Natural killer cell (primary cell): ENCODE data around the gene ST6GALNAC1. TPM values are rescaled to one million over a fixed set of nuclear protein-coding genes. Genes with fewer than 3 reads are reported as not detected.
"Not testable (repeated sequence)": the region's sequence is repeated elsewhere in the genome, so short reads cannot be mapped to it uniquely, and the experiment has no call there.

Experiments used
- ATAC-seq, 3 donors: fragments of 150-1000 bp in 2 of 3; fragments of 200-7000 bp in 1 of 3; cut with Tn5 transposase; 1 replicate in 1 of 3; 2 replicates in 2 of 3; pipeline ENCODE4 v1.10.0; 2021; ENCODE audit warnings: mild to moderate bottlenecking in 2 of 3, moderate library complexity in 2 of 3
- DNase-seq, 2 donors: peaks; one replicate each; pipeline versions ENCODE4 v3.0.0 to v3.0.0-alpha.2; 2013 to 2021; ENCODE audit warnings: mixed read lengths in 1 of 2
- H3K27ac ChIP-seq: one replicate; pipeline ENCODE4 v1.5.1; 2013; ENCODE audit warnings: mild to moderate bottlenecking, low read length
- H3K27me3 ChIP-seq: one replicate; pipeline ENCODE4 v1.6.1; 2013; ENCODE audit warnings: low read length; ENCODE audit not compliant: control insufficient read depth, insufficient read depth
- H3K36me3 ChIP-seq: one replicate; pipeline ENCODE4 v1.6.1; 2013; ENCODE audit warnings: low read length; ENCODE audit not compliant: control insufficient read depth, insufficient read depth
- H3K4me1 ChIP-seq: one replicate; pipeline ENCODE4 v1.6.1; 2013; ENCODE audit warnings: low read length; ENCODE audit not compliant: control insufficient read depth, insufficient read depth
- H3K4me3 ChIP-seq: one replicate; pipeline ENCODE4 v1.5.1; 2013; ENCODE audit warnings: low read length
- H3K9me3 ChIP-seq: one replicate; pipeline ENCODE4 v1.6.1; 2013; ENCODE audit warnings: low read length; ENCODE audit not compliant: control insufficient read depth, insufficient read depth
- H3K27ac Mint-ChIP-seq, 2 donors: one replicate each; pipeline ENCODE4 v1.8.0; 2022; ENCODE audit warnings: mild to moderate bottlenecking in 2 of 2, mixed read lengths in 2 of 2, moderate library complexity in 1 of 2
- H3K27me3 Mint-ChIP-seq, 2 donors: one replicate each; pipeline ENCODE4 v1.8.0; 2022; ENCODE audit warnings: low read depth in 2 of 2, mixed read lengths in 2 of 2
- H3K36me3 Mint-ChIP-seq: one replicate; pipeline ENCODE4 v1.8.0; 2022; ENCODE audit warnings: mixed read lengths
- H3K4me1 Mint-ChIP-seq, 2 donors: one replicate each; pipeline ENCODE4 v1.8.0; 2022; ENCODE audit warnings: mixed read lengths in 2 of 2
- H3K4me3 Mint-ChIP-seq: one replicate; pipeline ENCODE4 v1.8.0; 2022; ENCODE audit warnings: mild to moderate bottlenecking, moderate library complexity, mixed read lengths
- H3K9me3 Mint-ChIP-seq, 2 donors: one replicate each; pipeline ENCODE4 v1.8.0; 2022; ENCODE audit warnings: mixed read lengths in 2 of 2
- WGBS: methylation state at CpG from one replicate; pipeline ENCODE4 v1.1.7; 2013; ENCODE audit warnings: missing lambda C conversion rate; ENCODE audit not compliant: insufficient coverage; 5-methylcytosine and 5-hydroxymethylcytosine counted together
- intact Hi-C: fragments of 100-400 bp; cut with micrococcal nuclease; formaldehyde crosslinking; loops from one replicate; pipeline ENCODE4 v1.14.2; 2022
- total RNA-seq, 4 donors: library from RNA; stranded (reverse); fragments of 120-200 nt in 1 of 4; gene quantifications; one replicate each; pipeline versions ENCODE4 v1.2.3 to v1.2.4, GENCODE V29; 2013 to 2022
- TF ChIP-seq, protein P1 (sequence below): fragments of 200-600 bp; IDR thresholded peaks from one replicate; pipeline ENCODE4 v1.8.0; 2022; ENCODE audit warnings: antibody characterized with exemption

ST6GALNAC1 gene
- total RNA-seq, 3 donors from 2014 or later (not counting 1 experiment from before 2014, with no cell fraction given), result 1.0 TPM; not detected in 2

DNA sequence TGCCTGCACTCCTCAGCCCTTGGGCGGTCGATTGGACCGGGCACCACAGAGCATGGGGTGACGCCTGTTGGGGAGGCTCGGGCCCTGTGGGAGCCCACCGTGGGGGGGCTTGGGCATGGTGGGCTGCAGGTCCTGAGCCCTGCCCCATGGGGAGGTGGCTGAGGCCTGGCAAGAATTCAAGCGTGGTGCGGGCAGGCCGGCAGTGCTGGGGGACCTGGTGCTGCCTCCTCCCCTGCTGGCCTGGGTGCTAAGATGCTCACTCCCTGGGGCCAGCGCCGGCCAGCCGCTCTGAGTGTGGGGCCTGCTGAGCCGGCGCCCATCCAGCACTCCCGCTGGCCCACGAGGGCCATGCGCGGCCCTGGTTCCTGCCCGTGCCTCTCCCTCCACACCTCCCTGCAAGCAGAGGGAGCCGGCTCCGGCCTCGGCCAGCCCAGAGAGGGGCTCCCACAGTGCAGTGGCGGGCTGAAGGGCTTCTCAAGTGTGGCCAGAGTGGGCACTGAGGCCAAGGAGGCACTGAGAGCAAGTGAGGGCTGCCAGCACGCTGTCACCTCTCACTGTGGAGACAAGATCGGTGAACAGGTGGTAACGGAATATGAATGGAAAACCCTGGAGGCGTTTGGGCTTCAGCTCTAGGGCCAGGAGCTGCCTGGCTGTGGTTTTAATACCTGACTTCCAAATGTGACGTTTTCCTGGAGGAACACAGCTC, 28.5 kb downstream of the ST6GALNAC1 start:
- peaks cover 11% of the 10 kb centered on the region for H3K4me1 ChIP-seq
- peaks cover 5 to 17% of the 10 kb centered on the region in 2 donors for H3K4me1 Mint-ChIP-seq
- intact Hi-C loops, result no loop called here
- no peaks in the 10 kb centered on the region for H3K9me3 Mint-ChIP-seq
- ATAC-seq, result no peak
- H3K27me3 Mint-ChIP-seq, result no peaks in the 10 kb centered on the region
- H3K9me3 ChIP-seq, result no peaks in the 10 kb centered on the region
- no peak overlapping the region for H3K27ac ChIP-seq
- WGBS, result 92% methylated on average over 28 of the region's 28 CpGs
- H3K27me3 ChIP-seq, result no peaks in the 10 kb centered on the region
- no peak for DNase-seq
- H3K36me3 ChIP-seq, result no peaks in the 10 kb centered on the region
- H3K4me3 ChIP-seq, result no peak overlapping the region
- H3K27ac Mint-ChIP-seq, result no peak overlapping the region
- H3K4me3 Mint-ChIP-seq, result no peak overlapping the region
- TF ChIP-seq, protein P1, sequence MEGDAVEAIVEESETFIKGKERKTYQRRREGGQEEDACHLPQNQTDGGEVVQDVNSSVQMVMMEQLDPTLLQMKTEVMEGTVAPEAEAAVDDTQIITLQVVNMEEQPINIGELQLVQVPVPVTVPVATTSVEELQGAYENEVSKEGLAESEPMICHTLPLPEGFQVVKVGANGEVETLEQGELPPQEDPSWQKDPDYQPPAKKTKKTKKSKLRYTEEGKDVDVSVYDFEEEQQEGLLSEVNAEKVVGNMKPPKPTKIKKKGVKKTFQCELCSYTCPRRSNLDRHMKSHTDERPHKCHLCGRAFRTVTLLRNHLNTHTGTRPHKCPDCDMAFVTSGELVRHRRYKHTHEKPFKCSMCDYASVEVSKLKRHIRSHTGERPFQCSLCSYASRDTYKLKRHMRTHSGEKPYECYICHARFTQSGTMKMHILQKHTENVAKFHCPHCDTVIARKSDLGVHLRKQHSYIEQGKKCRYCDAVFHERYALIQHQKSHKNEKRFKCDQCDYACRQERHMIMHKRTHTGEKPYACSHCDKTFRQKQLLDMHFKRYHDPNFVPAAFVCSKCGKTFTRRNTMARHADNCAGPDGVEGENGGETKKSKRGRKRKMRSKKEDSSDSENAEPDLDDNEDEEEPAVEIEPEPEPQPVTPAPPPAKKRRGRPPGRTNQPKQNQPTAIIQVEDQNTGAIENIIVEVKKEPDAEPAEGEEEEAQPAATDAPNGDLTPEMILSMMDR, result no peak
- H3K36me3 Mint-ChIP-seq, result no peaks in the 10 kb centered on the region

DNA sequence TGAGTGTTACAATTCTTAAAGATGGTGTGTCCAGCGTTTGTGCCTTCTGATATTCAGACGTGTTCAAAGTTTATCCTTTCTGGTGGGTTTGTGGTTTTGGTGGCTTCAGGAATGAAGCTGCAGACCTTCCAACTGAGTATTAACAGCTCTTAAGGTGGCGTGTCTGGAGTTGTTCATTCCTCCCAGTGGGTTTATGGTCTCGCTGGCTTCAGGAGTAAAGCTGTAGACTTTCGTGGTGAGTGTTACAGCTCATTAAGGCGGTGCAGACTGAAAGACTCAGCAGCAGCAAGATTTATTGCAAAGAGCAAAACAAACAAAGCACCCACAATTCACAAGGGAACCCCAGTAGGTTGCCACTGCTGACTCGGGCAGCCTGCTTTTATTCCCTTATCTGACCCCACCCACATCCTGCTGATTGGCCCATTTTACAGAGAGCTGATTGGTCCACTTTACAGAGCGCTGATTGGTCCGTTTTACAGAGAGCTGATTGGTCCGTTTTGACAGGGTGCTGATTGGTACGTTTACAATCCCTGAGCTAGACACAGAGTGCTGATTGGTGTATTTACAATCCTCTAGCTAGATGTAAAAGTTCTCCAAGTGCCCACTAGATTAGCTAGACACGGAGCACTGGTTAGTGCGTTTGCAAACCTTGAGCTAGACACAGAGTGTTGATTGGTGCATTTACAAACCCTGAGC, 29.3 kb downstream of the ST6GALNAC1 start:
- H3K4me1 ChIP-seq, result peaks cover 11% of the 10 kb centered on the region
- H3K36me3 Mint-ChIP-seq, H3K9me3 Mint-ChIP-seq, H3K9me3 ChIP-seq, H3K27me3 Mint-ChIP-seq, H3K27me3 ChIP-seq, H3K27ac ChIP-seq, H3K4me3 ChIP-seq, intact Hi-C loops, H3K36me3 ChIP-seq: not testable (repeated sequence)
- 51% methylated on average over 13 of the region's 13 CpGs for WGBS
- peak overlapping the region; percentile 72 for H3K4me3 Mint-ChIP-seq
- peak overlapping the region in 1 of 2 donors; percentile 67 for H3K27ac Mint-ChIP-seq
- ATAC-seq (peak in 2 of 3 donors; percentile 21 to 77), DNase-seq (peak in 1 of 2 donors; percentile 18)
- H3K4me1 Mint-ChIP-seq, result peaks cover 5 to 17% of the 10 kb centered on the region in 2 donors

DNA sequence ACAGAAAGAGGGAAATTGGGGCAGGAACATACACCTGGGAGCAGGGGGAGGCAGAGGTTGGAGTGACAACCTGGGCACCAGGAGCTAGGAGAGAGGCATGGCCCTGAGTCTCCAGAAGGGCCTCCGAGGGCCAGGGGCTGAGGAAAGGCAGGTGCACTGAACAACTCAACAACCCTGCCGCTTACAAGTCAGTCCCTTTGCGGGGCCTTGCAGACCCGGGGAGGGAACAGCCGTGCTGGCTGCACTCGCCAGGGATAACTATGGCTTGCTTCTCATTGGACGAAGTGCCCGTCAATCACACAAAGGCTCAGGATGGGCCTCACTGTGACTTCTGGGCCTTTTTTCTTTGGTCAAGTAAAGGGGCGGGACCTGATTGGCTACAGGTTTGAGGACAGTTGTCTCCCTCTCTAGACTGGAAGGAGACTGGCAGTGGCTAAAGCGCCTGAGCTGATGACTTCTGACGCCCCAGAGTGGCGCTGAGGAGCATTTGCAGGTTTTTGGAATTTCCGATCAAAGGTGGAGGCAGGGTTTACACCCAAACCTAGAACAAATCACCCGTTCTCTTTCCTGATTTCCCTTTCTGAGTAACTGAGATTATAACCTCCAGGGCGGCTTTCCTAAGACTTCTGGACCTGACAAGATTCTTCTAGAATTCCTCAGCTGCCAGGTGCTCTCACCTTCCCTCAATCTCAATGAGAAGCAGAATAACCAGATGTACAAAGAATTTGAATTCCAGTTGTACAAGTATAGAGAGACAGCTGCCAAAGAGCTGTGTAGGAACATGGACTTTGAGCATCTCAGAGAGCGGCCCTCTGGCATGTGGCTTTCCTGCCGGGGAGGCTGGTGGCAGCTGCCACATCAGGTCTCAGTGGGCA, 30.3 kb downstream of the ST6GALNAC1 start:
- DNase-seq (no peak), ATAC-seq (peak in 1 of 3 donors; percentile 45)
- no peaks in the 10 kb centered on the region for H3K9me3 ChIP-seq
- TF ChIP-seq, protein P1, result no peak
- H3K4me3 ChIP-seq, result no peak overlapping the region
- intact Hi-C loops, result no loop called here
- H3K27me3 ChIP-seq, result no peaks in the 10 kb centered on the region
- no peaks in the 10 kb centered on the region for H3K36me3 ChIP-seq
- peaks cover 11% of the 10 kb centered on the region for H3K4me1 ChIP-seq
- Mint-ChIP-seq H3K4me3 (peak overlapping the region; percentile 72), H3K36me3 (no peaks in the 10 kb centered on the region), H3K27me3 (no peaks in the 10 kb centered on the region), H3K27ac (peak overlapping the region in 1 of 2 donors; percentile 67), H3K4me1 (peaks cover 5 to 17% of the 10 kb centered on the region in 2 donors), H3K9me3 (no peaks in the 10 kb centered on the region)
- 75% methylated on average over 17 of the region's 17 CpGs for WGBS
- H3K27ac ChIP-seq, result no peak overlapping the region

DNA sequence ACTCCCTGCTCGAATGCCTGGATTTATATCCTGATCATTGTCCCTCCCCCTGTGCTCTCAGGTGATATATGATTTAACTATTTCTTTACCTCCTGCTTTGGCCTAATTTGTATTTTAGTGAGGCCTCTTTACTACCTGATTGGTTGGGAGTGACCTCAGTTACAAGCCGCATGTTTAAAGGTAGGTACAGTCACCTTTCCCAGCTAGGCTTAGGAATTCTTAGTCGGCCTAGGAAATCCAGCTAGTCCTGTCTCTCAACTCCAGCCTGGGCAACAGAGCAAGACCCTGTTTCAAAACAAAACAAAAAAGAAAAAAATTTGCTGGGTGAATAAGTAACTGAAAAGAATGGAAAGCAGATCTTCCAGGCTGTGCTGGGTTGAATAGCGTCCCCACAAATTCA, 31.1 kb downstream of the ST6GALNAC1 start:
- H3K27me3 ChIP-seq, result no peaks in the 10 kb centered on the region
- Mint-ChIP-seq H3K4me1 (peaks cover 5 to 17% of the 10 kb centered on the region in 2 donors), H3K27ac (no peak overlapping the region), H3K27me3 (no peaks in the 10 kb centered on the region), H3K36me3 (no peaks in the 10 kb centered on the region), H3K9me3 (no peaks in the 10 kb centered on the region), H3K4me3 (no peak overlapping the region)
- H3K4me1 ChIP-seq, result peaks cover 11% of the 10 kb centered on the region
- H3K9me3 ChIP-seq, result no peaks in the 10 kb centered on the region
- ATAC-seq (no peak), DNase-seq (no peak)
- WGBS, result 76% methylated on average over 4 of the region's 4 CpGs
- intact Hi-C loops, result no loop called here
- H3K36me3 ChIP-seq, result no peaks in the 10 kb centered on the region
- H3K27ac ChIP-seq, result no peak overlapping the region
- no peak overlapping the region for H3K4me3 ChIP-seq
- TF ChIP-seq, protein P1, result no peak
